ENCODE results near the gene ENTR1. TPM values are rescaled to one million over a fixed set of nuclear protein-coding genes. Genes with fewer than 3 reads are reported as not detected.

The ENTR1 gene
- total and polyA plus RNA-seq, 2 of the 13 experiments (the other 11 are each of a cell fraction or from before 2014, with no cell fraction given), result 70.1 to 76.4 TPM

DNA sequence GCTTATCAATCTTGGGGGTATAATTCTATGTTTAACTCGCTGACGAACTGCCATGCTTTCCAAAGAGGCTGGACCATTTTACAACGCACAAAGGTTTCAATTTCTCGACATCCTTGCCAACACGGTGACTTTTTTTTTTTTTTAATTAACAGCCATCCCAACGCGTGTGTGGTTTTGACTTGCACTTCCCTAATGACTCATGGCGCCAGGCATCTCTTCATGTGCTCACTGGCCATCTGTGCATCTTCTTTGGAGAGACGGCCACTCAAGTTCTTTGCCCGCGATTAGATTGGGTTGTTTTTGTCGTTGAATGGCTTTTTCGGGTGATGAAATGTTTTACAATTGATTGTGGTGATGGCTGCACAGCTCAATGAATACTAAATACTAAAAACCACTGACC is 24.4 kb downstream of the ENTR1 start:
- H3K27ac ChIP-seq (ENCODE audit: extremely low read length, insufficient read depth, low read length), result no peak overlapping the region
- intact Hi-C loops (cut with micrococcal nuclease; ENCODE audit: unreplicated experiment), result no loop called here
- no peaks in the 10 kb centered on the region for H4K20me1 ChIP-seq (ENCODE audit: insufficient read depth, low read length)
- H2AFZ ChIP-seq (ENCODE audit: low read length), result no peak overlapping the region
- ChIA-PET POLR2A (no interaction called here), CTCF (ENCODE audit: low intra/inter-chr PET ratio, low total read pairs) (no interaction called here)
- no peaks in the 10 kb centered on the region for H3K27me3 ChIP-seq (ENCODE audit: control insufficient read depth in 1 of 2, insufficient read depth in 2 of 2, low read length in 2 of 2)
- no peaks in the 10 kb centered on the region for H3K9me3 ChIP-seq (ENCODE audit: low read length)
- no peak for TF ChIP-seq ZNF414 (CRISPR knock-in tag; IDR thresholded peaks at IDR 0.05)
- no peak for TF ChIP-seq ZNF660 (CRISPR knock-in tag; IDR thresholded peaks at IDR 0.05; ENCODE audit: borderline replicate concordance, low read depth)
- TF ChIP-seq ZFP37 (CRISPR knock-in tag; IDR thresholded peaks at IDR 0.05; ENCODE audit: borderline replicate concordance), result no peak
- TF ChIP-seq ZNF776 (CRISPR knock-in tag; IDR thresholded peaks at IDR 0.05), result no peak
- H3K79me2 ChIP-seq (ENCODE audit: insufficient read depth, low read length), result no peaks in the 10 kb centered on the region
- H3K9ac ChIP-seq (ENCODE audit: insufficient read depth, low read depth, low read length), result no peak overlapping the region
- in situ Hi-C loops (cut with HindIII; ENCODE audit: extremely low pct_ligation_motif_present, low pct_unique_long_range_greater_than_20kb), result no loop called here
- WGBS (ENCODE audit: low lambda C conversion rate), result 90% methylated on average over 13 of the region's 13 CpGs
- no peak for FAIRE-seq
- H3K4me1 ChIP-seq (ENCODE audit: insufficient read depth, low read length), result no peaks in the 10 kb centered on the region
- H3K4me3 ChIP-seq (replicated peaks in 1 of 3; ENCODE audit: insufficient read depth in 1 of 3, low read depth in 2 of 3, low read length in 3 of 3), result no peak overlapping the region
- no peak for DNase-seq (ENCODE audit: low spot score)
- H3K4me2 ChIP-seq (ENCODE audit: low read depth, low read length), result no peak overlapping the region
- no peak for ATAC-seq
- BruUV-seq (replicated peaks), result TSS peak; percentile 53
- peaks cover 27 to 61% of the 10 kb centered on the region in 2 experiments; a peak in 4 of 5 replicates for H3K36me3 ChIP-seq (replicated peaks in 1 of 2; ENCODE audit: control insufficient read depth in 1 of 2, insufficient read depth in 2 of 2, low read length in 2 of 2)

- H3K4me2 ChIP-seq (ENCODE audit: low read depth, low read length), result no peak overlapping the region
- ChIA-PET CTCF (ENCODE audit: low intra/inter-chr PET ratio, low total read pairs) (no interaction called here), POLR2A (no interaction called here)
- TF ChIP-seq CHCHD3 (CRISPR knock-in tag; IDR thresholded peaks at IDR 0.05) (no peak), TEAD3 (CRISPR knock-in tag; optimal IDR thresholded peaks at IDR 0.05; ENCODE audit: borderline replicate concordance) (no peak), PCBP1 (IDR thresholded peaks at IDR 0.05; ENCODE audit: borderline replicate concordance, low read depth, low read length) (no peak), HNF4G (IDR thresholded peaks at IDR 0.05; ENCODE audit: borderline replicate concordance, low read depth, low read length) (no peak), HNF4G (CRISPR knock-in tag; IDR thresholded peaks at IDR 0.05; ENCODE audit: borderline replicate concordance, low read depth) (no peak), ZNF468 (CRISPR knock-in tag; IDR thresholded peaks at IDR 0.05) (no peak), ZNF75D (CRISPR knock-in tag; IDR thresholded peaks at IDR 0.05; ENCODE audit: borderline replicate concordance) (no peak), SSRP1 (CRISPR knock-in tag; IDR thresholded peaks at IDR 0.05) (no peak), ZBTB7B (CRISPR knock-in tag; IDR thresholded peaks at IDR 0.05) (no peak), ZNF101 (CRISPR knock-in tag; IDR thresholded peaks at IDR 0.05; ENCODE audit: borderline replicate concordance, low read depth) (no peak), MLX (CRISPR knock-in tag; IDR thresholded peaks at IDR 0.05) (no peak), ARHGAP35 (CRISPR knock-in tag; IDR thresholded peaks at IDR 0.05; ENCODE audit: borderline replicate concordance) (no peak), ZBTB43 (CRISPR knock-in tag; conservative IDR thresholded peaks at IDR 0.05) (no peak)
Observed at GRCh38 chr9:136385015-136385414, 25.4 kb downstream of the ENTR1 start.

More at GRCh38 chr9:136385015-136385414, 25.4 kb downstream of the ENTR1 start:
- Histone ChIP-seq H2AFZ (ENCODE audit: low read length) (no peak overlapping the region), H3K27ac (ENCODE audit: extremely low read length, insufficient read depth, low read length) (no peak overlapping the region), H3K27me3 (ENCODE audit: control insufficient read depth in 1 of 2, insufficient read depth in 2 of 2, low read length in 2 of 2) (no peaks in the 10 kb centered on the region), H3K4me3 (replicated peaks in 1 of 3; ENCODE audit: insufficient read depth in 1 of 3, low read depth in 2 of 3, low read length in 3 of 3) (no peak overlapping the region), H4K20me1 (ENCODE audit: insufficient read depth, low read length) (no peaks in the 10 kb centered on the region), H3K4me1 (ENCODE audit: insufficient read depth, low read length) (no peaks in the 10 kb centered on the region), H3K36me3 (replicated peaks in 1 of 2; ENCODE audit: control insufficient read depth in 1 of 2, insufficient read depth in 2 of 2, low read length in 2 of 2) (peaks cover 29 to 69% of the 10 kb centered on the region in 2 experiments; a peak in 4 of 5 replicates), H3K79me2 (ENCODE audit: insufficient read depth, low read length) (no peaks in the 10 kb centered on the region), H3K9ac (ENCODE audit: insufficient read depth, low read depth, low read length) (no peak overlapping the region), H3K9me3 (ENCODE audit: low read length) (no peaks in the 10 kb centered on the region)
- no TSS peak for BruUV-seq (replicated peaks)
- intact Hi-C loops (cut with micrococcal nuclease; ENCODE audit: unreplicated experiment) (no loop called here), in situ Hi-C loops (cut with HindIII; ENCODE audit: extremely low pct_ligation_motif_present, low pct_unique_long_range_greater_than_20kb) (no loop called here)
- FAIRE-seq (no peak), DNase-seq (ENCODE audit: low spot score) (no peak), ATAC-seq (no peak)
- WGBS (ENCODE audit: low lambda C conversion rate), result 93% methylated on average over 11 of the region's 11 CpGs

Data from HepG2 (cell line).